Measurements from ENCODE around the gene FASTK.

Gene FASTK

DNA sequence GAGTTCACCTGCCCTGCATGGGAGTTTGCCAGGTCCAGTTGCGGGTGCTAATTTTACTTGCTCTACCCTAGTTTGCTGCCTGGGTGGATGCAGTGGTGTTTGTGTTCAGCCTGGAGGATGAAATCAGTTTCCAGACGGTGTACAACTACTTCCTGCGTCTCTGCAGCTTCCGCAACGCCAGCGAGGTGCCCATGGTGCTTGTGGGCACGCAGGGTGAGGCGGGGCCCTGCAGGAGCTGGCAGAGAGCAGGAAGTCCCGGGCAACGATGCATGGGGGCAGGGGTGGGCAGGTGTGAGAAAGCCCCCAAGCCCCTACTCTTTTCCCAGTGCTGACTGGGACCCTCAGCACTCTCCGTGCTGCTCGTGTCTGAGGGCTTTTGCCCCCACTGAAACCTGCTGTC, 37.0 kb upstream of the FASTK start:
- no peak for DNase-seq

DNA sequence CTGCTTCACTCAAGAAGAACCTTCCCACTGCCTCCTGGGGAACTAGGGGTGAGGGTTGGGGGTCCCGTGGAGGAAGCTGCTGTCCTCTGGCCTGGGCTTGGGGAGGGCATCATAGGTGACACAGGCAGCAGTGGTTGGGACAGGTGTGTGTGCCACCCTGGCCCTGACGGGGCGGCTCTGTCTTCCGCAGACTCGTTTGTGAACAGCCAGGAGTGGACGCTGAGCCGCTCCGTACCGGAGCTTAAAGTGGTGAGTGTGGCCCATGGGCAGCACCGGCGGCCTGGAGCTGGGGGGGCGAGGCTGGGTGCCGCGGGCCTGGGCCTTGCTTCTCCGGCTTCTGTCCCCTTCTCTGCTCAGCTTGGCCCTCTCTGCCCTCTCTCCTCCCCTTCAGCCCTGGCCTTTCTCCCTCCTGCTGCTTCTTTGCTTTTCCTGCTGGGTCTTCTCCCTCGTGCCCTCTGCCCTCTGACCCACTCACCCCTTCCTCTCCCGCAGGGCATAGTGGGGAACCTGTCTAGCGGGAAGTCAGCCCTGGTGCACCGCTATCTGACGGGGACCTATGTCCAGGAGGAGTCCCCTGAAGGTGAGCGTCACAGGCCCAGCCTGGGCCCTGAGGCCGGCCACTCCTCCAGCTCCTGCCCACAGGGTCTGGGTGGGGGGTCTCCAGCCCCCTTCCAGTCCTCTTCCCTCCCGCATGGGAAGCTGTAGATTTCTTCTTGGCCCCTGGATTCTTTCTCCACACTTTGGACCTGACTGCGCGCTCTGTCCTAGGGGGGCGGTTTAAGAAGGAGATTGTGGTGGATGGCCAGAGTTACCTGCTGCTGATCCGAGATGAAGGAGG, 36.2 kb upstream of the FASTK start:
- DNase-seq, result no peak

GRCh38 chr7:151115836-151116418, 35.3 kb upstream of the FASTK start:
- DNase-seq, result no peak

DNA sequence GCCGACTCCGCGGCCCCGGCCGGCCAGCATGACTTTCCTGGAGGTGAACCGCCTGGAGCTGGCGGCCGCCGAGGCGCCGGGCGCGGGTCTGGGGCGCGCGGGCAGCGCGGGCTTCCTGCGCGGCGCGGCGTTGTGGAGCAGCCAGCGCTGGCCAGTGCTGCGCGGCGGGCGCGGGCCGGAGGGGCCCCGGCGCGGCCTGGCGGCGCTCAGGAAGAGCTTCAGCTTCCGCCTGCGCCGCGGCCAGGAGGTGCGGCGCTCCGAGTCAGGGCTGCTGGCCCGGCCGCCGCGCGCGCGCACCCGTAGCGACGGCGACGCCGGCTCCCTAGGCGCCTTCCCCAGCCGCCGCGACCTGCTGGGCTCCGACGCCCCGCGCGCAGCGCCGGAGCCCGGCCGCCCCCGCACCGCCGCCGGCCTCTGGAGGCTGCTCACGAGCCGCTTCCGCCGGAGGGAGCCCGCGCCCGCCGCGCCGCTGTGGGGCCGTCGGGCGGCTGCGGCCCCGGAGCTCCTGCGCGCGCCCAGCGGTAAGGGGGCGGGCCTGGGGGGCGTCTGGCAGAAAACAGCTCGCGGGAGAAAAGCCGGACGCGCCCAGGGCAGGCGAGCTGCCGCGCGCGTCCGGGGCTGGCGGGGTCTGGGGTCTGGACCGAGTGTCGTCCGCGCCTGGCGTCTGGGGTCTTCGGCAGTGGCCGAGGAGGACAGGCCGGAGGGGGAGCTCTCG, 34.7 kb upstream of the FASTK start:
- DNase-seq, result peak; percentile 55

DNA sequence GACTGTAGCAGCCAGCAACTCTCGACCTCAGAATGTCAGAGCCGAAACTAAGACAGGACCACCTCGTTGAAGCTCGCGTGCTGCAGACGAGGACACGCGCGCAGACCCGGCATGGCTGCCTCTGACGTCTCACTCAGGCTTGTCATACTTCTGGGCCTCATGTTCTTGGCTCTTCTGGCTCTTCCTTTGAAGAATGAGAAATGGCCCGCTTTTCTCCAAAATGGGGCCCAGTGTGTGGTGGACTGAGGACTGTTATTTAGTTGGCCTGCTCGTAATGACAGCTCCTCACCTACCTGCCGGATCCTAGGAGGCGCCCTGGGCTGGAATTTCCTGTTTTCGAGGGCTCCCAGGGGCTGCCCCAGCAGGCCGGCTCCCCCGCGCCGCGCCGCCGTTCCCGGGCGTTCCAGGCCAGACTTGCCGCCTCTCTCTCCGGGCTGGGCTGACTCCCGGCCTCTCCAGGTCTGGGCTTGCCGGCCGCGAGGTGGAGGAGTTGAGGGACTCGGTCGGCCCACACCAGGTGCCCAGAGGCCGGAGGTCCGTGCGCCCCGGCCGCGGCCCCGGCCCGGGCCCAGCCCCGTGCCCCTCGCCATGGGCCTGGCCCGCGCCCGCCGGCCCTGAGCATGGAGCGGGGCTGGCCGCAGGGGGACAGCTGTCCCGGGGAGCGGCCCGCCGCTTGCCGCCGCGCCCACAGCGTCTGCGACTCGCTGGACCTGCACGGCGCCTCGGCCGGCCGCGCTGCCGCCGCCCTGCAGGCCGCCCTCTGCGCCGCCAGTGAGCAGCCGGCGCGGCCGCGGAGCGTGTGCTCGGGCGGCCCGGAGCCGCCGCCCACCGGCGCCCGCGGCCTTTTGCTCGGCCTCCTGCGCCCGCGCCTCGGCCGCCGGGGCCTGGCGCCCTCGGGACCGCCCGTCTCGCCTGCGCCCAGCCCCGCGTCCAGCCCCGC, 33.8 kb upstream of the FASTK start:
- no peak for DNase-seq

DNA sequence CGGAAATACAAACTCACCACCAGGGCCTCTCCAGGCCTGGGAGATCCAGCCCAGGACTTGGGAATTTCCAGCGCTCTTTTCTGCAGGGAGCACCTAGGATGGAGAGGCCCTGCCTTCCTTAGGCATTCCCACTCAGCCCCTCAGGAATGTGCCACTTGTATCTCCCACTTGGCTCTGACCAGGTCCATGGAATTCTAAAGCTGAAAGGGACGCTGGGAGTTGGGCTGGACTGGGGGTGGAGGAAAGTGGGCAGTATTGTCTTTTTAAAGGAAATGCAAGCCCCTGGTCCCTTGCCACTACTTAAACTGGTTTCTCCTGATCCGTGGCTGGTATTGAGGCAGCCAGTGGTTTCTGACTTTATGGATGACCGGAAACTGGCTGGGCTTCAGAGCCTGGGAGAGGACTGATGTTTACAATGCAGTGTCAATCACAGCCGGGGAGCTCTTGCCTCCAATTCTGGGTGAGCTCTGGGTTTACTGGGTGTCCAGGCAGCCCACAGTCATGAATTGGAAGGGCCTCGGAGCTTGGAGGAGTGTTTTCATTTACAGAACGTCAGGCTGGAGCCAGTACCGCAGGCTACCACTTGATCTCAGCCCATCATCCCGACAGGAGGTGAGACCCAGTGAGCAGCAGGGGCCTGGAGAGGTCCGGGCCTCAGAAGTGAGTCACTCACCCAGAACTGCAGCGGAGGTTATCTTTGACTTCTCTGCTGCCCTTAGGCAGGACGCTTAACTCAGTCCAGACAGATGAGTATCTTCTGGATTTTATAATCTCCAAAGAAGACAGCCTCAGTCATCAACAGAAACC, 32.9 kb upstream of the FASTK start:
- DNase-seq, result peak; percentile 85

DNA sequence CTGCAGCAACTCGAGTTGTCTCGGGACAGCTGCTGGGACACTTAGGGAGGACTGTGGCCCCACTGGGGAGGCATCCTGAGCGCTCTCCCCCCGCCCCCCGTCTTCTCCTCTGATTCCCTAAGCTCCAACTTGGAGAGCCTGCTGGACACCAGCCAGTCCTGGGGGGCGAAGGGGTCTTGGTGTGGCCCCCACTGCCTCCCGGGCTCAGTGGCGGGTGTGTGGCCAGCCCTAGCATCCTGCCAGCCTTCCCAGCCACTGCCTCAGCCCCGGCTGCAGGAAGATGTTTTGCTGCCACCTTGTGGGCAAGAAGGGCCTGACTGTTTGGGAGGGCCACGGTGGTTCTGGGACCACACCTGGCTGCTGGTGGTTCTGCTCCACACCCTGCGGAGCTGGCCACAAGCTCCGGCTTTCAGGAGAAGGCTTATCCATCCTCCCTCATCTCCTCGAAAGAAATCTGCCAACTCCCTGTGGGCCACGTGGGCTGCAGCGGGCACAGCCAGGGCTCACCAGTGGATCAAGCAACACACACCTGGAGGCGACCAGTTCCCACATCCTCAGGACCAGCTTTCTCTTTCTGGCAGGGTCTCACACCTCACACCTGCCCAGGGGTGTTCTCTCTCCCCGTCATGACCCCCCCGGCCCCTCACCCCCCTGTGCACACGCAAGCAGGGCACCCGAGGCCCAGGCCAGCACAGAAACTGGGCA, 30.5 kb upstream of the FASTK start:
- DNase-seq, result peak; percentile 54

DNA sequence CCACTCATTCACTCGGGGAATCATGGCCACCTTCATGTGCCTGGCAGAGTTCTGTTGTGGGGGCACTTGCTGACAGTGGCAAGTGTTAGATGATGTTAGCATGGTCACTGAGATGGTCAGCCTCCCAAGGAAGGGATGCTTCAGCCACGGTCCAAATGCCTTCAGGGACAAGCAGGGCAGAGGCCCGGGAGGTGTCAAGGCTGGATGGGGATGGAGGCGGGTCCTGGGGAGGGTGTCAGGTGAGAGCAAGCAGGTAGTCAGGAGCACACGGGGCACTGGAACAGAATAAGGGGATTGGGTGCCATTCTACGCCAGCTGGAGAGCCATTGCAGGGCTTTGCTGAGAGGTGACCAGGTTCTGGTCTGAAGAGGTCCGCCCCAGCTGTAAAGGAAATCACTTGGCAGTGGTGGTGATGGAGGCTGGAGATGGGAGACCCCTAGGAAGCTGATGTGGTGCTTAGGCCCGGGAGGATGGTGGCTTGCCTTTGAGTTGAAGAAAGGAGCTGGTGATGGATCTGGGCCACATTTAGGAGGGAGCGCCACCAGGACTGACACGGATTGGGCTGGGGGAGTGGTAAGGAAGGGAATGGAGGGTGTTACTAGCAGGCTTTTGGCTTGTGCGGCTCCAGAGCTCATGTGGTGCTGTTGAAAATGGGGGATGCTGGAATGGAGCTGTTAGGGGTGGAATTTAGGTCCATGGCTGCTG, 29.8 kb upstream of the FASTK start:
- no peak for DNase-seq

- DNase-seq, result peak; percentile 44
Measured at GRCh38 chr7:151109094-151110048, 28.8 kb upstream of the FASTK start.

- no peak for DNase-seq
Measured at GRCh38 chr7:151107882-151108281, 27.3 kb upstream of the FASTK start.

GRCh38 chr7:151104411-151105235, 24.0 kb upstream of the FASTK start:
- no peak for DNase-seq

- no peak for DNase-seq
Measured at GRCh38 chr7:151103973-151104372, 23.4 kb upstream of the FASTK start.

GRCh38 chr7:151102991-151103390, 22.4 kb upstream of the FASTK start:
- DNase-seq, result no peak

- no peak for DNase-seq
Measured at GRCh38 chr7:151101621-151102396, 21.2 kb upstream of the FASTK start.

- DNase-seq, result no peak
Measured at GRCh38 chr7:151100921-151101320, 20.3 kb upstream of the FASTK start.

GRCh38 chr7:151099486-151100211, 19.0 kb upstream of the FASTK start:
- DNase-seq, result no peak
